ENCODE results near the gene LRRC34. TPM values are rescaled to one million over a fixed set of nuclear protein-coding genes. Genes with fewer than 3 reads are reported as not detected.
A peak's percentile ranks its signal among the peaks of the same experiment; 100 is the strongest.

Gene LRRC34
- total and polyA plus RNA-seq, 2 experiments from 2014 or later = 4.2 to 9.4 TPM

DNA sequence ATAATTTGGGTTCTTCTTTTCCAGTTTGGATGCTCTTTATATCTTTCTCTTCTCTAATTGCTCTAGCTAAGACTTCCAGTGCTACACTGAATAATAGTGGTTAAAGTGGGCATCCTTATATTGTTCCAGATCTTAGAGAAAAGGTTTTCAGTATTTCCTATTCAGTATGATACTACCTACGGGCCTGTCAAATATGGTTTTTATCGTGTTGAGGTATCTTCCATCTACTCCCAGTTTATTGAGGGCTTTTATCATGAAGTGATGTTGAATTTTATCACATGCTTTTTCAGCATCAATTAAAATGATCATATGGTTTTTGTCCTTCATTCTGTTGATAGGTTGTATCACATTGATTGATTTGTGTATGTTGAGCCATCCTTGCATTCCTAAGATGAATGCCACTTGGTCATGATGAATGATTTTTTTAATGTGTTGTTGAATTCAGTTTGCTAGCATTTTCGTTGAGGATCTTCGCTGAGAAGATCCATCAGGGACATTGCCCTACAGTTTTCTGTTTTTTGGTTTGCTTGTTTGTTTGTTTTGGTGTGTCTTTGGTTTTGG is 3.0 kb upstream of the LRRC34 start:
- Histone ChIP-seq H3F3A (ENCODE audit: insufficient read depth) (peaks cover 12% of the 10 kb centered on the region), H3K36me3 (ENCODE audit: low read depth) (no peaks in the 10 kb centered on the region), H2AFZ (no peak overlapping the region), H3K9me2 (ENCODE audit: insufficient read depth) (no peaks in the 10 kb centered on the region), H3K4me2 (ENCODE audit: unreplicated experiment) (no peak overlapping the region), H3K27ac (no peak overlapping the region), H4K20me1 (ENCODE audit: insufficient read depth) (no peaks in the 10 kb centered on the region), H3K9ac (no peak overlapping the region), H3K27me3 (replicated peaks; ENCODE audit: insufficient read depth) (no peaks in the 10 kb centered on the region), H3K4me3 (no peak overlapping the region), H3K4me1 (ENCODE audit: insufficient read depth) (peaks cover 17% of the 10 kb centered on the region), H3K79me2 (ENCODE audit: insufficient read depth) (0 out of 2 replicates have a peak, but pooled peaks cover 3% of the 10 kb centered on the region), H3K9me3 (ENCODE audit: low read depth) (no peaks in the 10 kb centered on the region)
- 77 to 82% methylated on average over 4 of the region's 4 CpGs for WGBS, 2 experiments (ENCODE audit: low coverage in 1 of 2, low lambda C conversion rate in 2 of 2, missing lambda C conversion rate in 2 of 2)
- TF ChIP-seq EZH2 (IDR thresholded peaks at IDR 0.05; ENCODE audit: insufficient read depth, poor library complexity, severe bottlenecking) = no peak
- TF ChIP-seq EZH2phosphoT487 (IDR thresholded peaks at IDR 0.05; ENCODE audit: insufficient read depth, low read depth) = no peak
- in situ Hi-C loops (cut with MboI) = no loop called here
- peak; percentile 17 for DNase-seq

DNA sequence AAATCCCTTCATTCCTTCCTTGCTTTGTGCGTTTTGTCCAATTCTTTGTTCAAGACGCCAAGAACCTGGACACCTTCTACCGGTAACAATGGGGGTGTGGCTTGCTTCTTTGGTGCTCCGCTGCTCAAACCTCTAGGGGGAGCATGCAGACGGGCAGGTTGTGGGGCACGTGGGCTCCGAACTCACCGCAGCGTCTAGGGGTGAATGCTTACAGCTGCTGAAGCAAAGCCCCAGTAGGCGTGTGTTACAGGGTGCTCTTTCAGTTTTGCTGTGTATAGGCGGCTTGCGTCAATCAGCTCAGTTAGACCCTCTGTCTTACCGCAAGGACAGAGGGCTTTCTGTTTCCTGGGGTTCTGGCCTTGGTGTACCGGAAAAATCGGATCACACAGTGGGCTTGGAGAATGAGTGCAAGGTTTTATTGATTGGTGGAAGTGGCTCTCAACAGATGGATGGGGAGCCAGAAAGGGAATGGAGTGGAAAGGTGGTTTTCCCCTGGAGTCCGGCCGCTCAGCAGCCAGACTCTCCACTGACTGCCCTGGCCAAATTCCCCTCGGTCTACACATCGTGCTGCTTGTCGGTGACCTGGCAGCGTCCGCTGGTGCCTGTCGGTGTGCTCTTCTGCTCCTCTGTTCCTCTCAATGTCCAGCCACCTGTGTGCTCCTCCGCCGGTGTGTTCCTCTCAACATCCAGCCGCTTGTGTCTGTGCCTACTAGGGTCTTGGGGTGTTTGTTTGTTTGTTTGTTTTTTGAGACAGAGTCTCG is 1.2 kb upstream of the LRRC34 start:
- H3K9me2 ChIP-seq (ENCODE audit: insufficient read depth) = no peaks in the 10 kb centered on the region
- H3K36me3 ChIP-seq (ENCODE audit: low read depth) = no peaks in the 10 kb centered on the region
- H3K4me1 ChIP-seq (ENCODE audit: insufficient read depth) = peaks cover 15% of the 10 kb centered on the region
- peak overlapping the region; percentile 86 for H3K9ac ChIP-seq
- no peaks in the 10 kb centered on the region for H3K27me3 ChIP-seq (replicated peaks; ENCODE audit: insufficient read depth)
- H3K9me3 ChIP-seq (ENCODE audit: low read depth) = no peaks in the 10 kb centered on the region
- peak overlapping the region; percentile 73 for H3K4me3 ChIP-seq
- TF ChIP-seq EZH2phosphoT487 (IDR thresholded peaks at IDR 0.05; ENCODE audit: insufficient read depth, low read depth) = no peak
- TF ChIP-seq EZH2 (IDR thresholded peaks at IDR 0.05; ENCODE audit: insufficient read depth, poor library complexity, severe bottlenecking) = no peak
- H4K20me1 ChIP-seq (ENCODE audit: insufficient read depth) = no peaks in the 10 kb centered on the region
- in situ Hi-C loops (cut with MboI) = no loop called here
- peak; percentile 60 for DNase-seq
- peak overlapping the region; percentile 97 for H2AFZ ChIP-seq
- 60 to 62% methylated on average over 25 to 27 of the region's 27 CpGs for WGBS, 2 experiments (ENCODE audit: low coverage in 1 of 2, low lambda C conversion rate in 2 of 2, missing lambda C conversion rate in 2 of 2)
- 0 out of 2 replicates have a peak, but pooled peaks cover 3% of the 10 kb centered on the region for H3K79me2 ChIP-seq (ENCODE audit: insufficient read depth)
- no peak overlapping the region for H3K27ac ChIP-seq
- peak overlapping the region; percentile 83 for H3K4me2 ChIP-seq (ENCODE audit: unreplicated experiment)
- peaks cover 10% of the 10 kb centered on the region for H3F3A ChIP-seq (ENCODE audit: insufficient read depth)

- Histone ChIP-seq H3K27ac (peak overlapping the region; percentile 89), H2AFZ (peak overlapping the region; percentile 97), H3K9me2 (ENCODE audit: insufficient read depth) (no peaks in the 10 kb centered on the region), H3K27me3 (replicated peaks; ENCODE audit: insufficient read depth) (no peaks in the 10 kb centered on the region), H4K20me1 (ENCODE audit: insufficient read depth) (no peaks in the 10 kb centered on the region), H3K4me2 (ENCODE audit: unreplicated experiment) (peak overlapping the region; percentile 83), H3F3A (ENCODE audit: insufficient read depth) (peaks cover 4% of the 10 kb centered on the region), H3K4me3 (peak overlapping the region; percentile 73), H3K9ac (peak overlapping the region; percentile 86), H3K36me3 (ENCODE audit: low read depth) (no peaks in the 10 kb centered on the region), H3K4me1 (ENCODE audit: insufficient read depth) (peaks cover 9% of the 10 kb centered on the region), H3K79me2 (ENCODE audit: insufficient read depth) (0 out of 2 replicates have a peak, but pooled peaks cover 3% of the 10 kb centered on the region), H3K9me3 (ENCODE audit: low read depth) (no peaks in the 10 kb centered on the region)
- in situ Hi-C loops (cut with MboI) = no loop called here
- WGBS, 2 experiments (ENCODE audit: low coverage in 1 of 2, low lambda C conversion rate in 2 of 2, missing lambda C conversion rate in 2 of 2) = 32 to 39% methylated on average over 8 of the region's 8 CpGs
- no peak for DNase-seq
- TF ChIP-seq EZH2phosphoT487 (IDR thresholded peaks at IDR 0.05; ENCODE audit: insufficient read depth, low read depth) = no peak
- TF ChIP-seq EZH2 (IDR thresholded peaks at IDR 0.05; ENCODE audit: insufficient read depth, poor library complexity, severe bottlenecking) = no peak
Observed at GRCh38 chr3:169813278-169813677, 574 bp upstream of the LRRC34 start.

DNA sequence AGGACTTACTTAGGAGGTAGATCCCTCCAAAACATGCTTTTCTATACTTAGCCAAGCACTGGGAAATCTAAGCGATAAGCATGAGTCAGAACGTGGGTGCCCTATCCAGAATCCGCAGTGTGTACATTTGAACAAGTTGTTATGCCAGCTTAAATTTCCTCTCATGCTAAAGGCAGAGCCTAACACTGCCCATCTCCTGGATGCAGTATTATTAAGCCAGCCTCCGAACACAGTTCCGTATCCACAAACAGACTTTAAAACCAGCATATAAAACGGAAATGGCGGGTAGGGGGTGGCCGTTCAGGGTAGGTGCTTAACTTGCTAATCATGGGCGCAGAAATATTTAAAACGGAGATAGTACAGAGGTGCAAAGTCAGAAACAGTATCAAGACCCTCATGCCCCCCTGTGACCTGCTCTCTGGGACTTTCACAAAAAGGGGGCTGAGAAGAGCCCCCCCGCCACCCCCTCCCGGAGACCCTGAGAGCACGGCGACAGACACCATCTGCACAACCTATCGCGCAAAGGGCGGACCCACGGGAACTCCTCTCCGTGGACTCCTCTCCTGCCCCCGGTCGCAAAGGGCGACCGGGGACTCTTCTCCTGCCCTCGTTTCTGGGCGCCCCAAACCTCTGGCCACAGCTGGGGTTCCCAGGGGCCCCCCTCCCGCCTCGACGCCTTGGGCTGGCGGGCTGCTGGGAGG is 923 bp downstream of the LRRC34 start:
- H2AFZ ChIP-seq = peak overlapping the region; percentile 97
- H3K9ac ChIP-seq = peak overlapping the region; percentile 86
- H3K27me3 ChIP-seq (replicated peaks; ENCODE audit: insufficient read depth) = no peaks in the 10 kb centered on the region
- in situ Hi-C loops (cut with MboI) = no loop called here
- peak overlapping the region; percentile 89 for H3K27ac ChIP-seq
- H3K9me3 ChIP-seq (ENCODE audit: low read depth) = no peaks in the 10 kb centered on the region
- H3K79me2 ChIP-seq (ENCODE audit: insufficient read depth) = 0 out of 2 replicates have a peak, but pooled peaks cover 3% of the 10 kb centered on the region
- no peaks in the 10 kb centered on the region for H3K36me3 ChIP-seq (ENCODE audit: low read depth)
- peaks cover 5% of the 10 kb centered on the region; the same call in 1 of the 2 replicates for H3K4me1 ChIP-seq (ENCODE audit: insufficient read depth)
- TF ChIP-seq EZH2phosphoT487 (IDR thresholded peaks at IDR 0.05; ENCODE audit: insufficient read depth, low read depth) (no peak), EZH2 (IDR thresholded peaks at IDR 0.05; ENCODE audit: insufficient read depth, poor library complexity, severe bottlenecking) (no peak)
- peak overlapping the region; percentile 83 for H3K4me2 ChIP-seq (ENCODE audit: unreplicated experiment)
- H3F3A ChIP-seq (ENCODE audit: insufficient read depth) = no peaks in the 10 kb centered on the region; the same call in 1 of the 2 replicates
- H3K9me2 ChIP-seq (ENCODE audit: insufficient read depth) = no peaks in the 10 kb centered on the region
- H3K4me3 ChIP-seq = peak overlapping the region; percentile 73
- 0 to 1% methylated on average over 19 to 27 of the region's 29 CpGs for WGBS, 2 experiments (ENCODE audit: low coverage in 1 of 2, low lambda C conversion rate in 2 of 2, missing lambda C conversion rate in 2 of 2)
- no peaks in the 10 kb centered on the region for H4K20me1 ChIP-seq (ENCODE audit: insufficient read depth)
- peak; percentile 81 for DNase-seq
